ENCODE measurements around the gene MTHFR. TPM values are rescaled to one million over a fixed set of nuclear protein-coding genes. Genes with fewer than 3 reads are reported as not detected.

The MTHFR gene
- total and polyA plus RNA-seq, 8 donors: 9.6 to 19.1 (median 15.6) TPM

DNA sequence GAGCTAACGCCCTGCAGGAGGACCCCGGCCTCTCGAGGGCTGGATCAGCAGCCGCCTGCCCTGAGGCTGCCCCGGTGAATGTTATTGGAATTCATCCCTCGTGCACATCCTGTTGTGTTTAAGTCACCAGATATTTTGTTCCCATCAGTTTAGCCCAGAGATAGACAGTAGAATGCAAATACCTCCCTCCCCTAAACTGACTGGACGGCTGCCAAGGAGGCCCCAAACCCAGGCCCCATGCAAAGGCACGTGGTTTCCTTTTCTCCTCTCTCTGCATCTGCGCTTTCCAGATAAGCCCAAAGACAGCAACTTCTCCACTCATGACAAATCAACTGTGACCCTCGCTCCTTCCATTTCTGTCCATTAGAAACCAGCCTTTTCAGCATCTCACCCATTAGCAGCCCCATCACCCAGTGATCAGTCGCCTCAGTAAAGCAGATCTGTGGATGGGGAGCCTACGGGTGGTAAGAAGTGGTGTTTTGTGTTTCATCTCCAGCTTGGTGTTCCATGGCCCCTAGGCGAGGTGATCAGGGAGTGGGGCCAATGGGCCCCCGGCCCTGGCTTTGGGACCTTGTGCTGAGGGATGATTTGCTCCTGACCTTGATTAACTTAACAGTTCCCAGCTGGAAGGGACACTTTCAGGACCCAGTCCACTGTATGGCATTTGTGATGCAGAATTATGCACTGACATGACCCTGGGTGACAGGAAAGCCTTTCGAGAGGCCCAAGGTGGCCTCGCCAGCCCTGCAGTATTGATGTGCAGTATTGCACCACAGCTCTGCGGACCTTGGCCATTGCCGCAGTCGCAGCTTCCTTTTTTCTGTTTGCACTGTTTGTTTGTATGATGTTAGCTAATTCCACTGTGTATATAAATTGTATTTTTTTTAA is 36.6 kb upstream of the MTHFR start:
- no peaks in the 10 kb centered on the region for H3K4me1 ChIP-seq
- ATAC-seq (no peak), FAIRE-seq (no peak), DNase-seq (no peak)
- WGBS, 2 donors: 82% methylated on average over 19 of the region's 19 CpGs
- H3K36me3 ChIP-seq: peaks cover 8 to 49% (median 18%) of the 10 kb centered on the region in 3 donors
- intact Hi-C loops (cut with DNase I): loop anchor here in 2 of 3 donors (5.0 to 10.0 kb wide), 2 partner anchors 50 to 52 kb away; no protein-coding TSS in a partner anchor
- H3K9me3 ChIP-seq: no peaks in the 10 kb centered on the region
- H3K27me3 ChIP-seq: no peaks in the 10 kb centered on the region
- no peak overlapping the region for H3K27ac ChIP-seq
- TF ChIP-seq, protein P1, sequence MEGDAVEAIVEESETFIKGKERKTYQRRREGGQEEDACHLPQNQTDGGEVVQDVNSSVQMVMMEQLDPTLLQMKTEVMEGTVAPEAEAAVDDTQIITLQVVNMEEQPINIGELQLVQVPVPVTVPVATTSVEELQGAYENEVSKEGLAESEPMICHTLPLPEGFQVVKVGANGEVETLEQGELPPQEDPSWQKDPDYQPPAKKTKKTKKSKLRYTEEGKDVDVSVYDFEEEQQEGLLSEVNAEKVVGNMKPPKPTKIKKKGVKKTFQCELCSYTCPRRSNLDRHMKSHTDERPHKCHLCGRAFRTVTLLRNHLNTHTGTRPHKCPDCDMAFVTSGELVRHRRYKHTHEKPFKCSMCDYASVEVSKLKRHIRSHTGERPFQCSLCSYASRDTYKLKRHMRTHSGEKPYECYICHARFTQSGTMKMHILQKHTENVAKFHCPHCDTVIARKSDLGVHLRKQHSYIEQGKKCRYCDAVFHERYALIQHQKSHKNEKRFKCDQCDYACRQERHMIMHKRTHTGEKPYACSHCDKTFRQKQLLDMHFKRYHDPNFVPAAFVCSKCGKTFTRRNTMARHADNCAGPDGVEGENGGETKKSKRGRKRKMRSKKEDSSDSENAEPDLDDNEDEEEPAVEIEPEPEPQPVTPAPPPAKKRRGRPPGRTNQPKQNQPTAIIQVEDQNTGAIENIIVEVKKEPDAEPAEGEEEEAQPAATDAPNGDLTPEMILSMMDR (IDR thresholded peaks at IDR 0.05): no peak
- H3K4me3 ChIP-seq: no peak overlapping the region

DNA sequence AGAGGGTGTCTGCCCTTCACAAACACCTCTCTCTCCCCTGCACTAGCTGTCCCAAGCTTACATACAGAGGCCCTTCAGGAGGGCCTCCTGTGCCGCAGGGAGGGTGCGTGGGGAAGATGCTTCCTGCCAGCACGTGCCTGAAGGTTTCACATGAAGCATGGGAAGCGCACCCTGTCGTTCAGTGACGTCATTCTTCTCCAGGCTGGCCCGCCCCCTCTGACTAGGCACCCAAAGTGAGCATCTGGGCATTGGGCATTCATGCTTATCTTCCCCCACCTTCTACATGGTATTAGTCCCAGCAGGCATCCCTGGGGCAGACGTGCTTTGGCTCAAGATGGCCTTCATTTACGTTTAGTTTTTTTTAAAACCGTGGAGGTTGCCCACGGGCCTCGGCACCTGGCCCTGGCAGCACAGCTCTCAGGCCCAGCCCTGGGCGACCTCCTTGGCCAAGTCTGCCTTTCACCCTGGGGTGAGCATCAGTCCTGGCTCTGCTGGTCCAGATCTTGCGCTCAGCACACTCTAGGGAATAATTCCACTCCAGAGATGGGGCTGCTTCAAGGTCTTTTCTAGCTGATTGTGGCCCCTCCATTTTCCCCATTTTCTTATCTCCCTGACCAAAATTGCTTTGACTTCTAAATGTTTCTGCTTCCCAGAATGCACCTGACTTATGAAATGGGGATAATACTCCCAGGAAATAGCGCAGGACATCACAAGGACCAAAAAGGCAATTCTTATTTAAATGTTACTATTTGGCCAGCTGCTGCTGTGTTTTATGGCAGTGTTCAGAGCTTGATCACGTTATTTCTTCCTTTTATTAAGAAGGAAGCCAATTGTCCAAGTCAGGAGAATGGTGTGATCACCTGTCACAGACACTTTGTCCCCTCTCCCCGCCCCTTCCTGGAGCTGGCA is 35.7 kb upstream of the MTHFR start:
- intact Hi-C loops (cut with DNase I): loop anchor here in 2 of 3 donors (5.0 to 10.0 kb wide), 2 partner anchors 51 to 53 kb away; no protein-coding TSS in a partner anchor
- TF ChIP-seq, protein P1 (IDR thresholded peaks at IDR 0.05): no peak
- H3K4me1 ChIP-seq: no peaks in the 10 kb centered on the region
- no peak for ATAC-seq
- no peaks in the 10 kb centered on the region for H3K27me3 ChIP-seq
- no peaks in the 10 kb centered on the region for H3K9me3 ChIP-seq
- no peak for DNase-seq
- no peak for FAIRE-seq
- no peak overlapping the region for H3K27ac ChIP-seq
- peaks cover 8 to 58% (median 18%) of the 10 kb centered on the region in 3 donors for H3K36me3 ChIP-seq
- WGBS, 2 donors: 82 to 84% methylated on average over 17 of the region's 17 CpGs
- no peak overlapping the region for H3K4me3 ChIP-seq

DNA sequence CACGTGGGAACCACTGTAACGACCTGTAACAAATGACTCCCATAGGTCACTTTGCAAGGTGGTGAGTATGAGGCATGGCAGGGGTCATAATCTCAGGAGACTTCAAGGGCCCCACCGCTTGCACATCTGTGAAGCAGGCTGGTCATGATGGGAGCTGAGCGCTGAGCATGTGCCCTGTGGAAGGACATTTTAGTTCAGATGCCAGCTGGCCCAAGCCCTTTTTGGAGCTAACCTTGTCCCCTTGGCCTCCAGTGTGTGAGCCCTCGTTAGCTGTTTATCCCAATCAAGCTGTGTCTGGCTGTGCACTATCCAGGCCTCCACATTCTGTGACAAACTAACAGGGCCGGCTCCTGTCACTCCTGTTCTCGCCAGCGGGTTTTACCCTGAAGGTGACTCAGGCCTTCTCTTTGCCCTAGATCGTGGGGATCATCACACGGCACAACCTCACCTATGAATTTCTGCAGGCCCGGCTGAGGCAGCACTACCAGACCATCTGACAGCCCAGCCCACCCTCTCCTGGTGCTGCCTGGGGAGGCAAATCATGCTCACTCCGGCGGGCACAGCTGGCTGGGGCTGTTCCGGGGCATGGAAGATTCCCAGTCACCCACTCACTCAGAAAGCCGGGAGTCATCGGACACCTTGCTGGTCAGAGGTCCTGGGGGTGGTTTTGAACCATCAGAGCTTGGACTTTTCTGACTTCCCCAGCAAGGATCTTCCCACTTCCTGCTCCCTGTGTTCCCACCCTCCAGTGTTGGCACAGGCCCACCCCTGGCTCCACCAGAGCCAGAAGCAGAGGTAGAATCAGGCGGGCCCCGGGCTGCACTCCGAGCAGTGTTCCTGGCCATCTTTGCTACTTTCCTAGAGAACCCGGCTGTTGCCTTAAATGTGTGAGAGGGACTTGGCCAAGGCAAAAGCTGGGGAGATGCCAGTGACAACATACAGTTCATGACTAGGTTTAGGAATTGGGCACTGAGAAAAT is 34.3 kb upstream of the MTHFR start:
- 93% methylated on average over 20 of the region's 20 CpGs for WGBS, 2 donors
- intact Hi-C loops (cut with DNase I): loop anchor here (5.0 to 10.0 kb wide), 5 partner anchors 52 to 145 kb away; partner anchors contain the start of gene MFN2 (in 1 of the 3)
- Histone ChIP-seq H3K27me3 (no peaks in the 10 kb centered on the region), H3K9me3 (no peaks in the 10 kb centered on the region), H3K4me1 (no peaks in the 10 kb centered on the region), H3K4me3 (no peak overlapping the region), H3K36me3 (peaks cover 8 to 72% (median 25%) of the 10 kb centered on the region in 3 donors), H3K27ac (no peak overlapping the region)
- TF ChIP-seq, protein P1 (IDR thresholded peaks at IDR 0.05): no peak
- DNase-seq (no peak), ATAC-seq (no peak), FAIRE-seq (no peak)
